Measurements from ENCODE around the gene GOLGA7B.
"Not testable (repeated sequence)": the region's sequence is repeated elsewhere in the genome, so short reads cannot be mapped to it uniquely, and the experiment has no call there.

The GOLGA7B gene

DNA sequence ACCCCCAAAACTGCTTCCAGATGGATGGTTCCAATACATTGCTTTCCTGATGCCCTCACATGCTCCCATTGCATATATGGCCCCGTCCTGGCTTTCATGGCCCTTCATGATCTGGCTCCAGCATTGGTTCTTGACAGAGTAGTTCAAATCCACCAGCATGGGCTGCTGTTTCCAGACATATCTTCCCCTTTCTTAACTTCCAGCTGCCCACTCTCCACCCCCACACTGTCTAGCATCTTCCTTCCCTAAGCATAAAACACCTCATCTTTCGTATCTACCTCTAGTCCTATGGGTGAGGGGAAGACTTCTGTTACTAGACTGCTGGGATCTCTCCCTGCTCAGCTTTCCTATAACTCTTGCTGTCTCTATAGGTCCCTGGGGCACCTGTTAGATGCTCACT is 13.2 kb upstream of the GOLGA7B start:
- no peak for DNase-seq

DNA sequence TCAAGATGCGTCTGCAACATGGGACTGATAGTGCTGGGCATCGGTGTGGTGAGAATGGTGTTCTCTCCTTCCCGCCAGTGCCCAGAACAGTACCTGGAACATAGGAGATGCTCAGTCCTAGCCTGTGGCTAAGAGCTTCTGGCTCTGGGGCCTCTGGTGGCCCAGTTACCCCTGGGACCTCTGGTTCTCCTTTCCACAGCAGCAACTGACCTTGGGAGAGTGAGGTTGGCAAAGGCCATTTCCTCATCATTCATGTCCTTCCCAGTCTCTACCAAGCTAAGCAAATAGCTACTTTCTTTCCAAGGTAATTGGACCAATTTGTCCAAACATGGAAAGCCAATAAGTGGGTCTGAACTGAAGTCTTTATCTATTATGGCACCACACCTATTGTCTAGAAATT is 11.6 kb upstream of the GOLGA7B start:
- DNase-seq, result no peak

DNA sequence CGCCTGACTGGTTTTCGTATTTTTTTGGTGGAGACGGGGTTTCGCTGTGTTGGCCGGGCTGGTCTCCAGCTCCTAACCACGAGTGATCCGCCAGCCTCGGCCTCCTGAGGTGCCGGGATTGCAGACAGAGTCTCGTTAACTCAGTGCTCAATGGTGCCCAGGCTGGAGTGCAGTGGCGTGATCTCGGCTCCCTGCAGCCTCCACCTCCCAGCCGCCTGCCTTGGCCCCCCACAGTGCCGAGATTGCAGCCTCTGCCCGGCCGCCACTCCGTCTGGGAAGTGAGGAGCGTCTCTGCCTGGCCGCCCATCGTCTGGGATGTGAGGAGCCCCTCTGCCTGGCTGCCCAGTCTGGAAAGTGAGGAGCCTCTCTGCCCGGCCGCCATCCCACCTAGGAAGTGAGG is 8.5 kb upstream of the GOLGA7B start:
- not testable (repeated sequence) for DNase-seq

DNA sequence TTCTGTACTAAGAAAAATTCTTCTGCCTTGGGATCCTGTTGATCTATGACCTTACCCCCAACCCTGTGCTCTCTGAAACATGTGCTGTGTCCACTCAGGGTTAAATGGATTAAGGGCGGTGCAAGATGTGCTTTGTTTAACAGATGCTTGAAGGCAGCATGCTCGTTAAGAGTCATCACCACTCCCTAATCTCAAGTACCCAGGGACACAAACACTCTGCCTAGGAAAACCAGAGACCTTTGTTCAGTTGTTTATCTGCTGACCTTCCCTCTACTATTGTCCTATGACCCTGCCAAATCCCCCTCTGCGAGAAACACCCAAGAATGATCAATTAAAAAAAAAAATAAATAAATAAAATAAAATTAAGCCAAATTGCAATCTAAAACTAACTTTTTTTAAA is 7.5 kb upstream of the GOLGA7B start:
- DNase-seq, result not testable (repeated sequence)

GRCh38 chr10:97842656-97843280 is 6.9 kb upstream of the GOLGA7B start:
- no peak for DNase-seq

GRCh38 chr10:97843281-97843671 is 6.4 kb upstream of the GOLGA7B start:
- DNase-seq, result no peak

GRCh38 chr10:97843972-97844371 is 5.7 kb upstream of the GOLGA7B start:
- not testable (repeated sequence) for DNase-seq

GRCh38 chr10:97844678-97845077 is 5.0 kb upstream of the GOLGA7B start:
- DNase-seq, result no peak

DNA sequence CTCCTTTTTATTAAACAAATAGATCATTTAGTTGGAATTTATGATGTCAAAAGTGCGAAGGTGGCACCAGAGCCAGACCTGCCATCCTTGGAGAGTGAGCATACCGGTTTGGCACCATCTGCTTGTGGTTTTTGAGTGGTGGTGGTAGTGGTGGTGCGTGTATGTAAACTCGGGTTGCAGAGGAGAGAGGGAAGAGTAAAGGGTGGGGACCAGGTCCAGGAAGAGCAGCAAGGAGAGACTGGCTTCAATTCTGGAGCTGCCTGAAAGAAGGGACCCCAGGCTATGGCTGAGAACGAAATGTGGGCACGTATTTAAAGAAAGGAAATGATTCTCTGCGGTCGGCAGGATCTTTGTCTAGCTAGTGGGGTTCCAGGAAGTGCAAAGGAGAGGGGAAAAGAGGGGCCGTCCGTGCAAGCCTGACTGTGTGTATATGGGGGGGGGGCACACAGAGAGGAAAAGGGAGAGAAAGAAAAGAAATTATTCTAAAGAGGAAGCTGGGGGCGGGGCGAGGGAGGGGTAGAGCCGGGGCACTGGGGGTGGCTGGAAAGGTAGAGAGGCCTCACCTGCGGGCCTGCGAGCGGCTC is 448 bp upstream of the GOLGA7B start:
- DNase-seq, result no peak

DNA sequence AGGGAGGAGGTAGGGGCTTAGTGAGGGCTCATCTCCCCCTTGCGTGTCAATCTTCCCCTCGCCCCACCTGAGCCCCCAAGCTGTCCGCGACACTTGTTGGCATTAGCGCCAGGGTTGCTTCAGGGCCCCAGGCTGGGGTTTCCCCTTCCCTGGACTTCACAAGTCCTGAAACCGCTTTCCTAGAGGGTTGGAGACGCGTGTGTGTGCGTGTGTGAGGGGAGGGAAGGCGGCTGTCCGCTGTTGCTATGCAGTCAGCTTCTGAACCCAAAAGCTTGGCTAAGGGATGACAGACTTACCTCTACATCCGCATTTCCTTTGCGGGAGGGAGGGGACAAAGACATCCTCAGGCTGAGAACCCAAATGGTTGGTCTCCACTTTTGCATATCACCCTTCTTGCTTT is 803 bp downstream of the GOLGA7B start:
- peak; percentile 30 for DNase-seq

GRCh38 chr10:97851341-97852001 is 1.8 kb downstream of the GOLGA7B start:
- peak; percentile 46 for DNase-seq

- no peak for DNase-seq
Measured at GRCh38 chr10:97852277-97852676, 2.6 kb downstream of the GOLGA7B start.

DNA sequence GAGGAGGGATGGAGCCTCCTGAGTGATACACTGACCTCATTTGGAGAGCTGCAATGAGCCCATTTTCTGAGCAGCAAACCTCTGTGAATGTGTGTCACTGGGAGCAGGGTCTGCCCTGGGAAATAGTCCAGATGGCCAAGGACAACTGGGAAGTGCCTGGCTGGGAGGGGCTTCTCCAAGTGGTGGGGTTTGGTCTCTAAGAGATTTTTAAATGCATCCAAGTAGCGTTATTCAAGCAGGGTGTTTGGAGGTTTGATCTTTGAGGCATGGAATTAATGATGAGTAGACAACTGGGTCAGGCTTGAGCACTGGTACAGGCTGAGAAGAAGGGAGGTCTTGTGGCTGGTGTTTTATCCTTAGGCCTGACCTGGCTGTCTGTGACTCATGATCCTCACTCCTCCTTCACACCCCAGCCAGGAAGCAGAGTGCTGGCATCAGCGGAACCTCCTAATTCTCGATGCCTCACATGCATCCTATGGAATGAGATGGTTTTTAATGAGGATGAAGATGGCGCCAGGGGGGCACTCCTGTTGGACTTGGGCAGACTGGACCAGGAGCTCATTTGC is 3.3 kb downstream of the GOLGA7B start:
- DNase-seq, result no peak

DNA sequence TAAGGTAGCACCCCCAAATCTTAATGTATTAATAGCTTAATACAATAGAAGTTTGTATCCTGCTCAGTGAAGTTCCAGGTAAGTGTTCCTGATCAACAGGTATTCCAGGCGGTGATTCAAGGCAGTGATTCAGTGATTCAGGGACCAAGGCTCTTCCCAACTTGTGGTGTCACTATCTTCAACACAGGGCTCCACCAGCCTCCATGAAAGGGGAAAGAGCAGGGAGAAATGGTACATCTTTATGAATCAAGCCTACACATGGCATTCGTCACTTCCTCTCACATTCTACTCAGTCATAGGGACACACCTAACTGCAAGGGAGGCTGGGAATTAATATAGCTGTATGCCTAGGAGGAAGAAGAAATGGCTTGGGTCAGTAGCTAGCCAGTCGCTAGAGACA is 5.1 kb downstream of the GOLGA7B start:
- DNase-seq, result no peak

DNA sequence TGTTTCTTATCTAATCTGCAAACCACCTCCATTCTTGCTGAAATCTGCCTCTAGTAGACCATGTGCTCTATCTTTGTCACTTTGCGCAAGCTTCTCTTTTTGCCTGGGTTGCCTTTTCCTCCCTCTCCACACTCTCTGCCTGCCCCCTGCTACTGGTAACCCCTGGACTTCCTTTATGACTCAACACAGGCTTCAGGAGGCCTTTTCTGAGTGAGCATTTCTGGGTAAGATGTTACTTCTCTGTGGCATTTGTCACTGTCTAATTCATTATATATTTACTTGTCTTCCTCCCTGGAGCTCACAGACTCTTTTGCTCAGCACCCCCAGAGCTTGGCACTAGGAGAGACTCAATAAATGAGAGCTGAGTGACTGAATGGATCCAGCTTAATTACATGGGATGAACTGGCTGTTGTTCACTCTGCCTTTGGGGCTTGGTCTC is 8.4 kb downstream of the GOLGA7B start:
- no peak for DNase-seq

- DNase-seq, result no peak
Measured at GRCh38 chr10:97861097-97861750, 11.6 kb downstream of the GOLGA7B start.

GRCh38 chr10:97861924-97862323 is 12.3 kb downstream of the GOLGA7B start:
- no peak for DNase-seq

DNA sequence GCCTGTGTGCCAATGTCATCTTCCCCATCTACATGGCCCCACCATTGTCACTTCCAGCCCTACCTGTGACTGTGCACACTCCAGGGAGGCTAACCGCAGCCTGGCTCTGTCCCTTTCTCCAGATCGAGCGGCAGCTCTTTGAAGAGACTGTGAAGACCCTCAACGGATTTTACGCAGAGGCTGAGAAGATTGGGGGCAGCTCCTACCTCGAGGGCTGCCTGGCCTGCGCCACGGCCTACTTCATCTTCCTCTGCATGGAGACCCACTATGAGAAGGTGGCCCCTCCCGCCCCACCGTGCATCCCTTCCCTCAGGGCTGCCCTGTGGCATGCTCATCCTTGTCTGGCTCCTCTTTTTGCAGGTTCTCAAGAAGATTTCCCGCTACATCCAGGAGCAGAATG is 14.2 kb downstream of the GOLGA7B start:
- no peak for DNase-seq

DNA sequence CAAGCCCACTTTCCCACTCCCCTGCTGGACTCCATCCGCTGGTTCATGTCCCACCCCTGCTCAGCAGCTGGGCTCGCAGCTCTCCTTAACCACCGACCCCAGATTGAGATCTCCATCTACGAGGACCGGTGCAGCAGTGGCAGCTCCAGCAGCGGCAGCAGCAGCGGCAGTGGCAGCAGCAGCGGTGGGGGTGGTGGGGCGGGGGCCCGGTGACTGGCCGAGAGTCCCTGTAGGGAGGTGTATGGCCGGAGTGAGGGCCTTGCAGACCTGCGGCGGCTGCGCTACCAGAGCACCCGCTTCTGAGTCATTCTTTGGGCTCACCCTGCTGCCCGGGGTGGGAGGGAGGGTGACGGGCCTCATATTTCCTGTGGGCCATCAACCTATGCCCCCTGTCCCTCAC is 15.8 kb downstream of the GOLGA7B start:
- no peak for DNase-seq

GRCh38 chr10:97866524-97867219 is 17.0 kb downstream of the GOLGA7B start:
- no peak for DNase-seq

GRCh38 chr10:97867220-97867800 is 17.7 kb downstream of the GOLGA7B start:
- DNase-seq, result no peak

GRCh38 chr10:97868134-97868685 is 18.6 kb downstream of the GOLGA7B start:
- DNase-seq, result no peak

Data from CD4-positive, alpha-beta T cell treated with Interleukin-12 subunit alpha and Interleukin-12 subunit beta, for 1 hour (primary cell).